Measurements from ENCODE around the gene MYO3B.

MYO3B gene

DNA sequence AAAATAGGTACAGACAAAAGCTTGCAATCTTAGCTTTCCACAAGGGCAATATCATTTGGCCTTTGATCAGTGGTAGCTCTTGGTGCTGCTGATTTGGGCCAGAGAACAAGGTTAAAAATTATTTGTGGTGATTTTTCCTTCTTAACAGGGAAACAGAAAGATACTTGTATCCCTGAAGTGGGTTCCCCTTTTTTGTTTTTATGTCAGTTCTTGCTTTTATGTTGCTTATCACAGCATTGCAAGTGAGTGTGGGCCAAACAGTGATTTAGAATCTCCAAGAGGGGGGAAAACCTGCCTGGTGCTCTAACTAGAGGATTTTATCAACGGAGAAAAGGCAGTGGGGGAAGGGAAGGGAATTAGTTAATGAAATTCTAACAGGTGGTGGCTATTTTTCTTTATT, 339.6 kb downstream of the MYO3B start:
- TF ChIP-seq, protein P1, sequence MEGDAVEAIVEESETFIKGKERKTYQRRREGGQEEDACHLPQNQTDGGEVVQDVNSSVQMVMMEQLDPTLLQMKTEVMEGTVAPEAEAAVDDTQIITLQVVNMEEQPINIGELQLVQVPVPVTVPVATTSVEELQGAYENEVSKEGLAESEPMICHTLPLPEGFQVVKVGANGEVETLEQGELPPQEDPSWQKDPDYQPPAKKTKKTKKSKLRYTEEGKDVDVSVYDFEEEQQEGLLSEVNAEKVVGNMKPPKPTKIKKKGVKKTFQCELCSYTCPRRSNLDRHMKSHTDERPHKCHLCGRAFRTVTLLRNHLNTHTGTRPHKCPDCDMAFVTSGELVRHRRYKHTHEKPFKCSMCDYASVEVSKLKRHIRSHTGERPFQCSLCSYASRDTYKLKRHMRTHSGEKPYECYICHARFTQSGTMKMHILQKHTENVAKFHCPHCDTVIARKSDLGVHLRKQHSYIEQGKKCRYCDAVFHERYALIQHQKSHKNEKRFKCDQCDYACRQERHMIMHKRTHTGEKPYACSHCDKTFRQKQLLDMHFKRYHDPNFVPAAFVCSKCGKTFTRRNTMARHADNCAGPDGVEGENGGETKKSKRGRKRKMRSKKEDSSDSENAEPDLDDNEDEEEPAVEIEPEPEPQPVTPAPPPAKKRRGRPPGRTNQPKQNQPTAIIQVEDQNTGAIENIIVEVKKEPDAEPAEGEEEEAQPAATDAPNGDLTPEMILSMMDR (IDR thresholded peaks at IDR 0.05; ENCODE audit: insufficient read depth, missing control alignments): no peak
- DNase-seq (ENCODE audit: insufficient read length, low spot score): no peak
- no peak for FAIRE-seq

DNA sequence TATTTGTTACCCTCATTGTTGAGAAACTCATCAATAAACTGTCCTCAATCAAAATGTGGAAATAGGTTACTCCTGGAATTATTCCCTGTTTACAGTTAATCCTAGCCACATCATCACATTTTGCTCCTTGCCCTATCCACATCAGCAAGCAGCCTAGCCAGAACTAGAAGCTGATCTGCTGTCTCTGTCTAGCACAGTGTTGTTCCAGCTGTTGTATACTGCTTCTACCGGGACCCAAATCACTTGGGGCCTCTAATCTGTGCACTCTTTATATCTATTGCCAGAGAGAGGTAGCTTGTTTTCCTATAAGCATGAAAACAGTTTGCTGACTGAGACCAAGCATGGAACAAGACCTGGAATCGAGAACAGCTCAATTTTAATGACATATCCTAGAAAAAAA, 341.0 kb downstream of the MYO3B start:
- TF ChIP-seq, protein P1 (IDR thresholded peaks at IDR 0.05; ENCODE audit: insufficient read depth, missing control alignments): no peak
- FAIRE-seq (no peak), DNase-seq (ENCODE audit: insufficient read length, low spot score) (no peak)

DNA sequence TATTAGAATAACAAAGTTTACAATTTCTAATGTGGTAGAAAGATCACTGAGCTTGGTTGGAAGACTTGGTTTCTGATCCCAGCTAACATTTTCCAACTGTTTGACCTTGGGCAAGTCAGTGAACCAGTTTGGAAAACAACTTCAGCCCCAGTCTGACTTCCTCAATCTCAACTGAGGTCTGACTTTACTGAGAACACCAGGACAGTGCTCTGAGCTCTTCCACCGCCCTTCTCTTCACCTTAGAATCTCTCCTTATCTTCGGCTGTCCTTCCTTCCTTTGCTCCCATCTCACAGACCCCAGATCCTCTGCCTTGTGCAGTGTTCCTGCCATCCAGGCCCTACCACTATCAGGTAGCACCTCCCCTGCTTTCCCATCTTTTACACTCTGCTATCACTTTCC, 343.4 kb downstream of the MYO3B start:
- TF ChIP-seq, protein P1 (IDR thresholded peaks at IDR 0.05; ENCODE audit: insufficient read depth, missing control alignments): no peak
- DNase-seq (ENCODE audit: insufficient read length, low spot score) (no peak), FAIRE-seq (no peak)

DNA sequence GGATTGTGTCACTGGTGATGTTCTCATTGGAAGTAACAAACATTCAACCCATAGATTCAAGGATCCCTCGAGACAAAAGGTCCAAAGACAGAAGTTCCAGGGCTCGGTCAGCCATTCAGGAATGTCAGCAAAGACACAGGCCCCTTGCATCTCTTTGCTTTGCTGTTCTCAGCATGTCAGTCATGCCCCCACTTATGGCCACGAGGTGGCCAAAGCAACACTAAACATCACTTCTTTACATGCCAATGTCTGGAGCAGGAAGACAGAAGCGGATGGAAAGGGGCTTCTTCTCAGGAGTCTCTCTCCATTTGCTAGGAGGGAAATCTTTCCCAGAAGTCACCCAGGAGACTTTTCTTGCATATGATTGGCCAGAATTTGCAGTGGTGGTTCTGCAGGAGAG, 345.6 kb downstream of the MYO3B start:
- no peak for FAIRE-seq
- no peak for DNase-seq (ENCODE audit: insufficient read length, low spot score)
- TF ChIP-seq, protein P1 (IDR thresholded peaks at IDR 0.05; ENCODE audit: insufficient read depth, missing control alignments): no peak

DNA sequence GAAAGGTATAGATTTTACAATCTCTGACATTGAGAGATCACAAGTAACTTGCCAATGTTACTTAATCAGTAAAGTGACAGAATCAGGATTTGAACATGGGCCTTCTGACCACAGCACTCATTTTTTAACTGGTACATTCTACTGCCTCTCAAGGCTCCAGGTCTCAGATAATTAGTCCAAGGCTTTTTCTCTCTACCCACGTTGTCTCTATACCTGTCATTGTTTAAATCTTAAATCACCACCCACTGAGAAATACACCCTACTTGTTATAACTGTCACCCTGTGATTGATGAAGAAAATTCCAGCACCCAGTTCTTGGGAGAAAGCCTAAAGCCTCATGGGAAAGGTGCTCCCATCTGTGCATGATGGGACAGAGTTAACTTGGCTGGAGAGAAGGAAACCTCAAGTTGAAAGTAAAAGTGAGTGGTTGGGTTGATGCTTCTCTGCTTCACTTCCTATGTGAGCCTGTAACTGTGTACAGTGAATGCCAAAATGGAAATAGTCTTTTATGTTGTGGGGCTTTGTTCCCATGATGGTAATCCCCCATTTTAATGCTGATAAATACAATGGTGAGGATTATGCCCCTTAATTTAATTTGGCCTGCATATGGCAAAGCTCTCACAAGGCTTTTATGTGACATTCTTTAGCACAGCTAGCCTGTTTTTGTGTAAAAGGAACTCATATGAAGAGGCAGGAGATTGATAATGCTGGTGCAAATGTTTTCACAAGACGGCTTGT, 347.1 kb downstream of the MYO3B start:
- DNase-seq (ENCODE audit: insufficient read length, low spot score) (no peak), FAIRE-seq (no peak)
- TF ChIP-seq, protein P1 (IDR thresholded peaks at IDR 0.05; ENCODE audit: insufficient read depth, missing control alignments): no peak

DNA sequence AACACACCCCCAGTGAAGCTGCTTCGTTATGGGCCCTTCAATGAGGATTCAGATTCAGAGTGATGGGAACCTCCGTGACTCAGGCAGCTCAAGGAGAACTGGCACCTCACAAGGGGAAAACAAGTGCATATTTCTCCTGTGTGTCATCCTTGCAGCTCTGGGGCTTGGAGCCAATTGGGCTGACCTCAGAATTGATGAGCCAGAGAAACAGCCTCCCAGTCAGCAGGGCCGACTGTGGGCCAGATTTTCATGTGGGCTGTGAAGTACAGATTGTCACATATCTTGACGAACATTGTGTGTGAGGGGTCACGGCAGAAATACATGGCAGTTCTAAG, 347.6 kb downstream of the MYO3B start:
- TF ChIP-seq, protein P1 (IDR thresholded peaks at IDR 0.05; ENCODE audit: insufficient read depth, missing control alignments): no peak
- no peak for FAIRE-seq
- no peak for DNase-seq (ENCODE audit: insufficient read length, low spot score)

DNA sequence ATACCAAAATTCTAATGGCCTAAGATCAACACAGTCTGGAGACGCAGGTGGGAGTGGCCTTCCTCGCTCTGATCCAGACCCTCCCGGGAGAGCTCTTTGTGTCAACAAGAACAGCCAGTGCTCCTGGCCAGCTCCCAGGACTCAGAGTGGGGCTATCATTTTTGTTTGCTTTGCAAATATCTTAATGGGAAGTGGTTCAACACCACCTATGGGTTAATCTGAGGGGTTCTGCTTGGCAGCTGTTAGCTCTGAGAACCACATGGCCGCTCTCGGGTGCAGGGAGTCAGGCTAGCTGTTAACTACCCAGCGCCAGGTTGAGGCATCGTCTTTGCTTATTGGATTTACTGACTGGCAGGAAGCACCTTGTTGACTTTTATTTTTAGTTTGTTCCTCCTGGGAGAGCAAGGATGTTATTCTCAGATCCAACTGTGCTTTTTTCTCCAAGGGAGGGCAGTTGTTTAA, 352.4 kb downstream of the MYO3B start:
- no peak for FAIRE-seq
- no peak for DNase-seq (ENCODE audit: insufficient read length, low spot score)
- TF ChIP-seq, protein P1 (IDR thresholded peaks at IDR 0.05; ENCODE audit: insufficient read depth, missing control alignments): peak; percentile 3
